CD4-positive, alpha-beta T cell (primary cell): ENCODE measurements around the gene NOBOX. TPM values are rescaled to one million over a fixed set of nuclear protein-coding genes. Genes with fewer than 3 reads are reported as not detected.
A peak's percentile ranks its signal among the peaks of the same experiment; 100 is the strongest.

Experiments used
- ATAC-seq: fragments of 200-7000 bp; cut with Tn5 transposase; one replicate; pipeline ENCODE4 v1.10.0; 2022; ENCODE audit warnings: mild to moderate bottlenecking; ENCODE audit not compliant: poor library complexity
- CTCF ChIA-PET: fragments of 350-600 bp; sonication (Branson Sonifier 250); formaldehyde crosslinking; loops from one replicate; lab custom pipeline; 2021; ENCODE audit warnings: antibody characterized with exemption, inconsistent platforms; lab: Charles Lee
- POLR2A ChIA-PET: fragments of 350-600 bp; sonication (Branson Sonifier 250); formaldehyde crosslinking; loops from one replicate; lab custom pipeline; 2021; ENCODE audit warnings: antibody characterized with exemption, inconsistent platforms; lab: Charles Lee
- DNase-seq, 14 experiments: peaks; one replicate each; pipeline ENCODE4 v3.0.0-alpha.2; 2013 to 2020; ENCODE audit warnings: mixed read lengths in 2 of 14
- H3K27ac ChIP-seq, 2 donors: one replicate each; pipeline versions ENCODE4 v1.5.1 to v1.7.0; 2013; ENCODE audit warnings: low read length in 2 of 2, low read depth in 1 of 2, mild to moderate bottlenecking in 1 of 2
- H3K27me3 ChIP-seq, 2 experiments: 1 replicate in 1 of 2; 2 replicates in 1 of 2; pipeline versions ENCODE4 v1.6.1 to v1.7.0; 2013; ENCODE audit warnings: low read length in 2 of 2, control low read depth in 1 of 2, mild to moderate bottlenecking in 1 of 2, moderate library complexity in 1 of 2; ENCODE audit not compliant: insufficient read depth in 2 of 2, control insufficient read depth in 1 of 2
- H3K36me3 ChIP-seq: one replicate; pipeline ENCODE4 v1.6.1; 2013; ENCODE audit warnings: low read length, control low read depth; ENCODE audit not compliant: insufficient read depth
- H3K4me1 ChIP-seq: one replicate; pipeline ENCODE4 v1.6.1; 2013; ENCODE audit warnings: low read length, control low read depth; ENCODE audit not compliant: insufficient read depth
- H3K4me3 ChIP-seq: one replicate; pipeline ENCODE4 v1.5.1; 2013; ENCODE audit warnings: mild to moderate bottlenecking, low read length, moderate library complexity
- H3K9me3 ChIP-seq, 2 experiments: 1 replicate in 1 of 2; 2 replicates in 1 of 2; pipeline versions ENCODE4 v1.6.1 to v1.7.0; 2013; ENCODE audit warnings: low read length in 2 of 2, mild to moderate bottlenecking in 2 of 2, control low read depth in 1 of 2, moderate library complexity in 1 of 2; ENCODE audit not compliant: control insufficient read depth in 1 of 2, insufficient read depth in 1 of 2
- H3K27ac Mint-ChIP-seq: one replicate; pipeline ENCODE4 v1.8.0; 2020; ENCODE audit warnings: mixed read lengths
- H3K27me3 Mint-ChIP-seq: one replicate; pipeline ENCODE4 v1.8.0; 2021; ENCODE audit warnings: mixed read lengths
- H3K36me3 Mint-ChIP-seq: one replicate; pipeline ENCODE4 v1.8.0; 2021; ENCODE audit warnings: low read depth, mixed read lengths
- H3K4me1 Mint-ChIP-seq: one replicate; pipeline ENCODE4 v1.8.0; 2021; ENCODE audit warnings: low read depth, mixed read lengths
- H3K4me3 Mint-ChIP-seq: one replicate; pipeline ENCODE4 v1.8.0; 2020; ENCODE audit warnings: mild to moderate bottlenecking, mixed read lengths
- H3K9me3 Mint-ChIP-seq: one replicate; pipeline ENCODE4 v1.8.0; 2020; ENCODE audit warnings: mixed read lengths
- CTCF ChIP-seq: fragments of 200-600 bp; IDR thresholded peaks from one replicate; pipeline ENCODE4 v1.8.0; 2022; ENCODE audit warnings: antibody characterized with exemption, mild to moderate bottlenecking
- intact Hi-C, 2 experiments: fragments of 100-400 bp; cut with DNase I in 1 of 2; cut with micrococcal nuclease in 1 of 2; formaldehyde crosslinking; loops; one replicate each; pipeline versions ENCODE4 v1.15.1 to v1.9.0; 2023 to 2025; cut with DNase I, micrococcal nuclease
- total RNA-seq, 174 experiments: library from RNA in 2 of 174; stranded (reverse) in 2 of 174; gene quantifications; one replicate each; pipeline ENCODE4 v1.2.3 and lab custom pipeline; 2021 to 2026

The NOBOX gene
- total RNA-seq, 2 experiments from 2014 or later = not detected

DNA sequence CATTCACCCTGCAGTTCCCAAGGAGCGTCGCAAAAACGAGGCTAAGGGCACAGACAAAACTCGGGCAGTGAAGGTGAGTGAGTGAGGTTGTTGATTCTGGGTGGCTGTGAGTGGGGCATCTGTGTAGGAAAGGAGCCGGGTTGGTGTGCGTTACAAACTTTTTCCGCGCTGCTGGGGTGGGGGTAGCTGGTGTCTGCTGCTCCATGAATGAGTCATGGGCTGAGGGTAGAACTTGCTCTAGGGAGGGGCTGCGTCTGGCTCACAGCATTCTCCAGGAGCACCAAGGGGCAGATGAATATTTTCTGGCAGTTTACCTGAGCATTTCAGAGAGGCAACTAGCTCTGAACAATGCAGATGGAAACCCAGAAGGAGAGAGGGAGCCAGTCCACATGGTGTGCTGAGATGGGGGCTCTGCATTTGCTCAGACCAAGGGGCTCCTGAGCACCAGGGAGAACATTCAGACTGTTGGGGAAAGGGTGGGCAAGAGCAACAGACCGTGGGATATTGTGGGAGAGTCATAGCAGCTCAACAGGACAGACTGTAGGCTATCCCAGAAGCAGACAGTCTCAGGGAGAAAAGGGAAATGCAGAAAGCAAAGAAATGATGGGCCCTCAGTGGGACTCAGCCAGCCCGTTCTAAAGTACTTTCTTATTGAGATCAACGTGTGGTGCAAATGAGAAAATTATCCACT, 18.8 kb downstream of the NOBOX start:
- Histone ChIP-seq H3K4me1 (no peaks in the 10 kb centered on the region), H3K27me3 (no peaks in the 10 kb centered on the region), H3K27ac (no peak overlapping the region), H3K4me3 (no peak overlapping the region), H3K36me3 (peaks cover 3% of the 10 kb centered on the region), H3K9me3 (no peaks in the 10 kb centered on the region)
- H3K9me3 Mint-ChIP-seq = no peaks in the 10 kb centered on the region
- H3K27ac Mint-ChIP-seq = no peak overlapping the region
- no peak for TF ChIP-seq CTCF
- H3K4me3 Mint-ChIP-seq = no peak overlapping the region
- no peaks in the 10 kb centered on the region for H3K27me3 Mint-ChIP-seq
- CTCF ChIA-PET = no interaction called here
- DNase-seq = peak in 1 of 14 experiments; percentile 14
- ATAC-seq = no peak
- intact Hi-C loops = no loop called here
- POLR2A ChIA-PET = no interaction called here
- H3K4me1 Mint-ChIP-seq = no peaks in the 10 kb centered on the region
- peaks cover 6% of the 10 kb centered on the region for H3K36me3 Mint-ChIP-seq

DNA sequence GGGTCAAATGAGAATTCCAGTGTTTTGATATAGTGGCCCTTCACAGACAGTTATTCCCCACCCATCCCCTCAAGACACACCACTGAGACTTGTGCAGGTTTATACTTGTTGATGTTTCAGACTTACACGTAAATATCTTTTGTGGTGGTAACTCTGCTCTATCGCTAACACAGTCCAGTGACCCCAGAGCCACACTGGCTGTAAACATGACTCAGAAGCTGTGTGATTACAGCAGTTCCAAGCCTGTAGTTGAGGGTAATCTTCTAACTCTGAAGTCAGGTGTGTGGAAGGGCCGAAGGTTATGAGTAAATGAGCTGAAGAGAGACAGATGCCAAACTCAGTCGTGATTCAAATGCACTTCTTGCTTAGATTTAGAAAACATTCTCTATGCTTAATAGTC, 19.4 kb downstream of the NOBOX start:
- H3K9me3 ChIP-seq = no peaks in the 10 kb centered on the region
- POLR2A ChIA-PET = no interaction called here
- H3K4me3 ChIP-seq = no peak overlapping the region
- no peaks in the 10 kb centered on the region for H3K27me3 ChIP-seq
- CTCF ChIA-PET = no interaction called here
- Mint-ChIP-seq H3K27me3 (no peaks in the 10 kb centered on the region), H3K9me3 (no peaks in the 10 kb centered on the region), H3K36me3 (peaks cover 6% of the 10 kb centered on the region), H3K4me1 (no peaks in the 10 kb centered on the region), H3K4me3 (no peak overlapping the region), H3K27ac (no peak overlapping the region)
- peaks cover 6% of the 10 kb centered on the region for H3K36me3 ChIP-seq
- no peak for TF ChIP-seq CTCF
- no peak for ATAC-seq
- H3K27ac ChIP-seq = no peak overlapping the region
- no peak for DNase-seq
- no peaks in the 10 kb centered on the region for H3K4me1 ChIP-seq
- intact Hi-C loops = no loop called here

DNA sequence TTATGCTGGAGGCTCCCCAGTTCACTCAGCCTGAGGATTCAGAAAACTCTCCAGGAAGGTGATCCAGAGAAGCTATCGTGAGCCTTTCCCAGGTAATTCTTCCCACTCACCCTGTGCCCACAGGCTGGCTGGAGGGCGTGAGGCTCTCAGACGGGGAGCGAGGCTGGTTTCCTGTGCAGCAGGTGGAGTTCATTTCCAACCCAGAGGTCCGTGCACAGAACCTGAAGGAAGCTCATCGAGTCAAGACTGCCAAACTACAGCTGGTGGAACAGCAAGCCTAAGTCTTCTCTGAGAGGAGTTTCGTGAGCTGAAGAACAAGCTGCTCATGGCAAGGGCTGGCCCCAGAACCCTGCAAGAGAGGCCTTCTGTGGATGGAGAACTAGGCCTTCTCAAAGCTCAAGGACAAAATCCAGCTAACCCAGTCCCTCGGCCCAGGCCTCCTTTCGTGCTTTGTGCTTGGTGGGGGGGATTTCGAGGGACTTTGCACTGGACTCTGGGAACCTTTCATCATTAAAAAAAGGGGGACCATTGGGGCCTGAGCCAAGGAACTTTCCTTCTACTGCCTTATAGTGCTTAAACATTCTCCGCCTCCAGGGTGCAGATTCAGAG, 23.6 kb downstream of the NOBOX start:
- Histone ChIP-seq H3K4me3 (no peak overlapping the region), H3K4me1 (no peaks in the 10 kb centered on the region), H3K27me3 (no peaks in the 10 kb centered on the region), H3K9me3 (peaks cover 0 to 4% of the 10 kb centered on the region in 2 experiments), H3K27ac (no peak overlapping the region), H3K36me3 (peaks cover 15% of the 10 kb centered on the region)
- Mint-ChIP-seq H3K27ac (no peak overlapping the region), H3K9me3 (no peaks in the 10 kb centered on the region), H3K4me3 (no peak overlapping the region), H3K27me3 (no peaks in the 10 kb centered on the region), H3K4me1 (no peaks in the 10 kb centered on the region), H3K36me3 (peaks cover 25% of the 10 kb centered on the region)
- no peak for TF ChIP-seq CTCF
- ATAC-seq (no peak), DNase-seq (no peak)
- intact Hi-C loops = no loop called here
- POLR2A ChIA-PET = no interaction called here
- CTCF ChIA-PET = no interaction called here
